BE2C (cell line): ENCODE results near the gene HMGCS1.
A peak's percentile ranks its signal among the peaks of the same experiment; 100 is the strongest.

Experiments used
- DNase-seq: peaks from one replicate; pipeline ENCODE4 v3.0.0-alpha.2; 2020
- H3K27me3 ChIP-seq: fragments of 250-450 bp; sonication (Bioruptor Pico); 2 replicates; pipeline ENCODE4 v1.5.1; 2020; ENCODE audit warnings: mild to moderate bottlenecking
- H3K36me3 ChIP-seq: fragments of 250-450 bp; sonication (Bioruptor Pico); 2 replicates; pipeline ENCODE4 v1.5.1; 2020; ENCODE audit warnings: mild to moderate bottlenecking
- H3K4me1 ChIP-seq: fragments of 250-450 bp; sonication (Bioruptor Pico); 2 replicates; pipeline ENCODE4 v1.5.1; 2020
- H3K4me3 ChIP-seq: 2 replicates; pipeline ENCODE4 v1.5.1; 2011; ENCODE audit warnings: low read depth, low read length
- H3K9me3 ChIP-seq: fragments of 250-450 bp; sonication (Bioruptor Pico); 2 replicates; pipeline ENCODE4 v1.5.1; 2020
- CTCF ChIP-seq: IDR thresholded peaks from 2 replicates; pipeline ENCODE4 v1.5.1; 2012; ENCODE audit warnings: mild to moderate bottlenecking, low read depth, low read length

HMGCS1 gene

GRCh38 chr5:43315682-43316081 is 2.5 kb upstream of the HMGCS1 start:
- peaks cover 11% of the 10 kb centered on the region for H3K4me1 ChIP-seq
- H3K9me3 ChIP-seq: no peaks in the 10 kb centered on the region
- no peaks in the 10 kb centered on the region for H3K27me3 ChIP-seq
- DNase-seq: no peak
- no peak overlapping the region for H3K4me3 ChIP-seq
- H3K36me3 ChIP-seq: no peaks in the 10 kb centered on the region
- TF ChIP-seq CTCF: no peak

GRCh38 chr5:43315263-43315662 is 2.1 kb upstream of the HMGCS1 start:
- no peak for TF ChIP-seq CTCF
- Histone ChIP-seq H3K9me3 (no peaks in the 10 kb centered on the region), H3K36me3 (no peaks in the 10 kb centered on the region; the same call in 1 of the 2 replicates), H3K4me3 (no peak overlapping the region), H3K4me1 (peaks cover 11% of the 10 kb centered on the region), H3K27me3 (no peaks in the 10 kb centered on the region)
- DNase-seq: no peak

GRCh38 chr5:43314724-43315123 is 1.5 kb upstream of the HMGCS1 start:
- H3K27me3 ChIP-seq: no peaks in the 10 kb centered on the region
- TF ChIP-seq CTCF: no peak
- no peak overlapping the region for H3K4me3 ChIP-seq
- peaks cover 11% of the 10 kb centered on the region for H3K4me1 ChIP-seq
- DNase-seq: no peak
- no peaks in the 10 kb centered on the region for H3K9me3 ChIP-seq
- H3K36me3 ChIP-seq: no peaks in the 10 kb centered on the region; the same call in 1 of the 2 replicates

GRCh38 chr5:43313854-43314457 is 744 bp upstream of the HMGCS1 start:
- DNase-seq: peak; percentile 21
- peaks cover 11% of the 10 kb centered on the region for H3K4me1 ChIP-seq

GRCh38 chr5:43312699-43313034 is 545 bp downstream of the HMGCS1 start:
- no peak for TF ChIP-seq CTCF
- H3K9me3 ChIP-seq: no peaks in the 10 kb centered on the region

More at GRCh38 chr5:43313854-43314457, 744 bp upstream of the HMGCS1 start:
- Histone ChIP-seq H3K4me3 (peak overlapping the region; percentile 31), H3K27me3 (no peaks in the 10 kb centered on the region), H3K36me3 (no peaks in the 10 kb centered on the region; the same call in 1 of the 2 replicates), H3K9me3 (no peaks in the 10 kb centered on the region)
- TF ChIP-seq CTCF: no peak

GRCh38 chr5:43312076-43312661 is 1.0 kb downstream of the HMGCS1 start:
- no peaks in the 10 kb centered on the region for H3K9me3 ChIP-seq
- H3K4me1 ChIP-seq: peaks cover 26% of the 10 kb centered on the region
- H3K4me3 ChIP-seq: peak overlapping the region; percentile 96
- no peak for DNase-seq
- TF ChIP-seq CTCF: no peak
- no peaks in the 10 kb centered on the region; the same call in 1 of the 2 replicates for H3K36me3 ChIP-seq
- H3K27me3 ChIP-seq: no peaks in the 10 kb centered on the region

More at GRCh38 chr5:43312699-43313034, 545 bp downstream of the HMGCS1 start:
- Histone ChIP-seq H3K27me3 (no peaks in the 10 kb centered on the region), H3K4me3 (peak overlapping the region; percentile 96), H3K4me1 (peaks cover 21% of the 10 kb centered on the region), H3K36me3 (no peaks in the 10 kb centered on the region; the same call in 1 of the 2 replicates)
- no peak for DNase-seq
